ENCODE measurements around the gene CRYM.

Gene CRYM

DNA sequence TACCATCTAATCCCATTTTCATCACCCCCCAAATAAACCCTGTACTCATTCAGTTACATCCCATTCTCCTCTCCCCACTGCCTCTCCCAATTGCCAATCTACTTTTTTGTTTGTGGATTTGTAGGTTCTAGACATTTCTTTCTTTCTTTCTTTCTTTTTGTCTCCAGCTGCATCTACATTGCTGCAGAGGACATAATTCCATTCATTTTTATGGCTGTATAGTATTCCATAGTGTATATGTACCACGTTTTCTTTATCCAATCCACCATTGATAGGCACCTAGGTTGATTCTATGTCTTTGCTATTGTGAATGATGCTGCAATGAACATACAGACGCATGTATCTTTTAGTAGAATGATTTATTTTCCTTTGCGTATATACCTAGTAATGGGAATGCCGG is 6.3 kb upstream of the CRYM start:
- no peak overlapping the region for H3K4me3 ChIP-seq (ENCODE audit: low read length)
- DNase-seq (ENCODE audit: low read depth): no peak
- TF ChIP-seq, protein P1, sequence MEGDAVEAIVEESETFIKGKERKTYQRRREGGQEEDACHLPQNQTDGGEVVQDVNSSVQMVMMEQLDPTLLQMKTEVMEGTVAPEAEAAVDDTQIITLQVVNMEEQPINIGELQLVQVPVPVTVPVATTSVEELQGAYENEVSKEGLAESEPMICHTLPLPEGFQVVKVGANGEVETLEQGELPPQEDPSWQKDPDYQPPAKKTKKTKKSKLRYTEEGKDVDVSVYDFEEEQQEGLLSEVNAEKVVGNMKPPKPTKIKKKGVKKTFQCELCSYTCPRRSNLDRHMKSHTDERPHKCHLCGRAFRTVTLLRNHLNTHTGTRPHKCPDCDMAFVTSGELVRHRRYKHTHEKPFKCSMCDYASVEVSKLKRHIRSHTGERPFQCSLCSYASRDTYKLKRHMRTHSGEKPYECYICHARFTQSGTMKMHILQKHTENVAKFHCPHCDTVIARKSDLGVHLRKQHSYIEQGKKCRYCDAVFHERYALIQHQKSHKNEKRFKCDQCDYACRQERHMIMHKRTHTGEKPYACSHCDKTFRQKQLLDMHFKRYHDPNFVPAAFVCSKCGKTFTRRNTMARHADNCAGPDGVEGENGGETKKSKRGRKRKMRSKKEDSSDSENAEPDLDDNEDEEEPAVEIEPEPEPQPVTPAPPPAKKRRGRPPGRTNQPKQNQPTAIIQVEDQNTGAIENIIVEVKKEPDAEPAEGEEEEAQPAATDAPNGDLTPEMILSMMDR (IDR thresholded peaks at IDR 0.05; ENCODE audit: insufficient read depth, low read depth, low read length, missing control alignments): no peak

DNA sequence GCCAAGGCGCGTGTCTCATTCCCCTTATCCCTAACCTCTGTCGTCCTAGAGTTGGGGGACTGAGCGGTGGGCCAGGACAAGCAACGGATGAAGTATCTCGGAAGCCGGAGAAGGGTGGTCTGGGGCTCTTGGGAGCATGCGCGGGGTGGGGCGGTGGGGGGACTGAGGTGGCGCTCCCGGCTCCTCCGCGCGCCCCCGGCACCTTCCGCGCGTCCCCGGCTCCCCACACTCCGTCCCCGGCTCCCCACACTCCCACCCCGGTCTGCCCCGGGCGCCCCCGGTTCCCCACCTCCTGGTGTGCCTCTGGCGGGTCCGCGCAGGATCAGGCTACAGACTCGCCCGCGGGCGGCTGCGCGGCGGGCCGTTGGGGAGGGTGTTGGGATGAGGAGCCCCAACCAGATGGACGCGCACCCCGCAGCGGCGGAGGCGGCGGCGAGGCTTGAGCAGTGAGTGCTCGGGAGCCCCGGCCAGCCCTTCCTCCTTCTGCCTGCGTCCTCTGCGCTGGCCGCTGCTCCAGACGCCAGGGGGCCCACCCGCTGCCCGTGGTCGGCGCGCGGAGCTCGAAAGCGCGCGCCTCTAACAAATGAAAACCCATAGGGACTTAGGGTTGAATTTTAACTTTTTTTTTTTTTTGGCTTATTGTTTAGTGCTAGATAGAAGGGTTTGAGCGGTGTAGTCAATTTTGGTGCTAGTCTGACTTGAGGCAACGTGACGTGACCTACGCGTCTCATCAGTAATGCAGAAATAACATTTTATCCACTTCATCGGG is 5.6 kb upstream of the CRYM start:
- peak; percentile 40 for DNase-seq (ENCODE audit: low read depth)
- TF ChIP-seq, protein P1 (IDR thresholded peaks at IDR 0.05; ENCODE audit: insufficient read depth, low read depth, low read length, missing control alignments): peak; percentile 8

DNA sequence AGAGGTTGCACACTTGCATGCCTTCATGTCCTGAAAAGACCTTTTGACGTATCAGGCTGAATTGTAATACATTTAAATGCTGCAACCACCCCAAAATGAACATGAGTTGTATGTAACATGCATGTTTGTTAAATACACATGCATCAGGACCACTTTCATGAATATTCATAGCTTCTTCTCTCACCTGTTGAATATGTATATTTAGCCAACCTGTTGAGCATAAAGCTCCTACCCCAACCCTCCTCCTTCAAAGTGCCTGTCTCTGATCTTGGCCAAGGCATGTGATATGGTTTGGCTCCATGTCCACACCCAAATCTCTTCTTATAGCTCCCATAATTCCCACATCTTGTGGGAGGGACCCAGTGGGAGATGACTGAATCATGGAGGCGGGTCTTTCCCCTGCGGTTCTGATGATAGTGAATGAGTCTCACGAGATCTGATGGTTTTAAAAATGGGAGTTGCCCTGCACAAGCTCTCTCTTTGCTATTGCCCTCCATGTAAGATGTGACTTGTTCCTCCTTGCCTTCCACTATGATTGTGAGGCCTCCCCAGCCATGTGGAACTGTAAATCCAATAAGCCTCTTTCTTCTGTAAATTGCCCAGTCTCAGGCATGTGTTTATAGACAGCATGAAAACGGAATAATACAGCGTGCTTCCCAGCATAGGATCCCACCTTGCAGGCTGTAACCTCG is 3.8 kb upstream of the CRYM start:
- TF ChIP-seq, protein P1 (IDR thresholded peaks at IDR 0.05; ENCODE audit: insufficient read depth, low read depth, low read length, missing control alignments): no peak
- no peak overlapping the region for H3K4me3 ChIP-seq (ENCODE audit: low read length)
- DNase-seq (ENCODE audit: low read depth): no peak

More for the DNA sequence above, 5.6 kb upstream of the CRYM start:
- H3K4me3 ChIP-seq (ENCODE audit: low read length): peak overlapping the region; percentile 7

DNA sequence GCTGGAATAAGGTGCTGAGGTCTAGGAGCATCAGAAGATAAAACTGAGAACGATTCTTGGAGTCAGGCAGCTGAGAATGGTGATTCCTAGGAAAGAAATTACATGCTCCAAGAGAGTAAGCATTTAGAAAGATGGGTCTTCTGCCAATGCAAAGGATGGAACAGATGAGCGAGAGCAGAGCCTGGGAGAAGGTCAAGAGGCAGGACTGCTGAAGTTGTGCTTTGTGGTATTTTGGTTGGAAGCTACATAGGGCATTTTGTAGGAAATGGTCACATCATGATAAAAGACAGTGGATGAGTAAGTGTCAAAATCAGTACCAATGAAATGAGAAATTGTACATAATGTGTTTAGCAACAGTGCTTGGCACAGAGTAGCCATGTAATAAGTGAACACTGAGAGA is 1.4 kb upstream of the CRYM start:
- no peak overlapping the region for H3K4me3 ChIP-seq (ENCODE audit: low read length)
- TF ChIP-seq, protein P1 (IDR thresholded peaks at IDR 0.05; ENCODE audit: insufficient read depth, low read depth, low read length, missing control alignments): no peak
- no peak for DNase-seq (ENCODE audit: low read depth)

DNA sequence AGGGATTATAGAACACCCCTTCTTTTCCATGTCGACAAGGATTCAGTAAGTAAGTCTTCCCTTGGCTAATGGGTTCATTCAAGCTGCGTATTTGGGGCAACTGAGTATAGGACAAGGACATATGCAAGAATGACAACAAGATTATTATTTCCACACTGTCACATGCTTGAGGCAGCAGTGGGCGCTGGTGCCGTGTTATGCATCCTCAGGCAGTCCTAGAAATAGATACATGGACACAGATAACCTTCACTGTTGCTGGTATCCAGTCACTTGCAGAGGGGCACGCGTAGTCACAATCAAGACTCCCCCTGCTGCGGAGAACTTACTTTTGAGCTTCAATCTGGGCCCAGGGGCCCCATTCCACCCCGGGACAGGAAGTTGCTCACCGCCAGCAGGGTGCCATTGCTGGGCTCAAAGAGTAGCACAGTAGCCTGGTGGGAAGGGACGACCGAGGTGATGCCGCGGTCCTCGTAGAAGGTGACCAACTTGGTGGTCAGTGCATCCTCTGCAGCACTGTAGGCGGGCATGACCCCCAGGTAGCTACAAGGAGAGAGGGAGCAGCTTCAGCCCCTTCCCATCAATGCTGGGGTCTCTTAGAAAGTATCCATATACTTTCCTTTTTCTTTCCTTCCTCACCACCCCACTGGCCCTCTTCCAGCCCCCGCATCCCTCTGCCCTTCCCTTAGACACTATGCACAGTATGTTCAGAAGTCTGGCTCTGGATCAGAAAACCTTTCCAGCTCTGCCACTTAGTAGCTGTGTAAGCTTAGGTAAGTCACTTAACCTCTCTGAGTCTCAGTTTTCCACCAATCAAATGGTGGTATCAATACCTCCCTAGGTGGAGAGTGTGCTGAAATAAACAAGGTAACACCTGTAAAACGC is 804 bp downstream of the CRYM start:
- TF ChIP-seq, protein P1 (IDR thresholded peaks at IDR 0.05; ENCODE audit: insufficient read depth, low read depth, low read length, missing control alignments): no peak
- DNase-seq (ENCODE audit: low read depth): no peak
- peak overlapping the region; percentile 32 for H3K4me3 ChIP-seq (ENCODE audit: low read length)

DNA sequence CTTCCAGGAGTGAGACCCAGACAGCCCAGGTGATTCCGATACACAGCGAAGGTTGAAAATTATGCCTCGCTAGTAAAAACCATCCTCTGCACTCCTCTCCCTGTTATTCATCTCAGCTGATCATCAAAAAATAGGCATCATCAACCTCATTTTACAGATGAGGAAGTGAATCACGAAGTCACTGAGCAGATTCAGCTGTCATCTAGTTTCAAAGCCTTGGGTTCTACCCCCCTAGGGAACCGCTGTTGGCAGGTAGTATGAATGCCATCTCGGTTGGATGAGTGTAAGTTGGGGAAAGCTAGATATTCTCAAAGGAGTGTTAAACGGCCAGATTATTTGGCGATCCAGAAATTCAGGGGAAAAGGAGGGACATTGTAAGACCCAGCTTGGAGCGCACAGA is 2.0 kb downstream of the CRYM start:
- TF ChIP-seq, protein P1 (IDR thresholded peaks at IDR 0.05; ENCODE audit: insufficient read depth, low read depth, low read length, missing control alignments): no peak
- DNase-seq (ENCODE audit: low read depth): no peak
- no peak overlapping the region for H3K4me3 ChIP-seq (ENCODE audit: low read length)
